C4-2B (cell line): ENCODE measurements around the gene DNAJC13.
"Not testable (repeated sequence)": the region's sequence is repeated elsewhere in the genome, so short reads cannot be mapped to it uniquely, and the experiment has no call there.

Source experiments
- CTCF ChIP-seq: fragments of 450-650 bp; conservative IDR thresholded peaks from 2 replicates; pipeline ENCODE4 v1.5.1; 2017; ENCODE audit warnings: mild to moderate bottlenecking
- ZFX ChIP-seq: fragments of 450-650 bp; IDR thresholded peaks from 2 replicates; pipeline ENCODE4 v1.6.1; 2017

- not testable (repeated sequence) for TF ChIP-seq CTCF, ZFX
Measured at GRCh38 chr3:132376945-132377354, 40.4 kb upstream of the DNAJC13 start.
